OCI-LY7 (cell line): ENCODE results near the gene C9orf153.

Source experiments
- EZH2phosphoT487 ChIP-seq: fragments of 200-600 bp; sonication (generic); IDR thresholded peaks from 2 replicates; pipeline ENCODE4 v1.6.1; 2018; ENCODE audit warnings: low read depth, borderline replicate concordance, mild to moderate bottlenecking, mixed run types, antibody characterized with exemption, low read length, moderate library complexity, mixed read lengths
- TF ChIP-seq, protein P1 (sequence below): fragments of 200-600 bp; sonication (generic); conservative IDR thresholded peaks from 2 replicates; pipeline ENCODE4 v1.5.1; 2014; ENCODE audit warnings: mild to moderate bottlenecking, antibody characterized with exemption, low read length, moderate library complexity, mixed read lengths

DNA sequence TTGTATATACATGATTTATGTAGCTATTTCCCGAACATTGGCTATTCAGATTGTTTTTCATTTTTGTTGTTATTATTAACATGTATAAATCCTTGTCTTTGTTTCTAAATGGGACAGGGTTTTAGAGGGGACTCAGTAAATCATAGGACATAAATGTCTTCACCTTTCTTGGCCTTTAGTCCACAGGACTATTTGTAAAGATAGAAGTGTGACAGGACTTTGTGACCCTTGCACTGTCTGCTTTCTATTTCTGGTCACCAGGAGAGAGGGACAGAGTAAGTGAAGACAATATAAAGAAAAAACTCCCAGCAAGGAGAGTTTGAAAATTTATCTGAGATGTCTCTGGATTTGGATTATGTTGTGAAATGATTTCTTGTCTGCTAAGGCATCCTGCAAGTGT, 81.5 kb downstream of the C9orf153 start:
- TF ChIP-seq, protein P1, sequence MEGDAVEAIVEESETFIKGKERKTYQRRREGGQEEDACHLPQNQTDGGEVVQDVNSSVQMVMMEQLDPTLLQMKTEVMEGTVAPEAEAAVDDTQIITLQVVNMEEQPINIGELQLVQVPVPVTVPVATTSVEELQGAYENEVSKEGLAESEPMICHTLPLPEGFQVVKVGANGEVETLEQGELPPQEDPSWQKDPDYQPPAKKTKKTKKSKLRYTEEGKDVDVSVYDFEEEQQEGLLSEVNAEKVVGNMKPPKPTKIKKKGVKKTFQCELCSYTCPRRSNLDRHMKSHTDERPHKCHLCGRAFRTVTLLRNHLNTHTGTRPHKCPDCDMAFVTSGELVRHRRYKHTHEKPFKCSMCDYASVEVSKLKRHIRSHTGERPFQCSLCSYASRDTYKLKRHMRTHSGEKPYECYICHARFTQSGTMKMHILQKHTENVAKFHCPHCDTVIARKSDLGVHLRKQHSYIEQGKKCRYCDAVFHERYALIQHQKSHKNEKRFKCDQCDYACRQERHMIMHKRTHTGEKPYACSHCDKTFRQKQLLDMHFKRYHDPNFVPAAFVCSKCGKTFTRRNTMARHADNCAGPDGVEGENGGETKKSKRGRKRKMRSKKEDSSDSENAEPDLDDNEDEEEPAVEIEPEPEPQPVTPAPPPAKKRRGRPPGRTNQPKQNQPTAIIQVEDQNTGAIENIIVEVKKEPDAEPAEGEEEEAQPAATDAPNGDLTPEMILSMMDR, result no peak
- TF ChIP-seq EZH2phosphoT487, result no peak
